GM23338 (cell line): Measurements from ENCODE around the gene CDH12. TPM values are rescaled to one million over a fixed set of nuclear protein-coding genes. Genes with fewer than 3 reads are reported as not detected.

Source experiments
- ATAC-seq: fragments of 200-7000 bp; cut with Tn5 transposase; 3 replicates; pipeline ENCODE4 v1.9.1; 2020
- DNase-seq: peaks from one replicate; pipeline ENCODE4 v3.0.0-alpha.2; 2015; ENCODE audit warnings: low spot score
- H2AFZ ChIP-seq: fragments of 200-600 bp; sonication (generic); 2 replicates; pipeline ENCODE4 v1.8.0; 2016; ENCODE audit warnings: antibody characterized with exemption, mild to moderate bottlenecking, moderate library complexity
- H3F3A ChIP-seq: fragments of 200-600 bp; sonication (generic); replicated peaks from 2 replicates; pipeline ENCODE4 v1.8.0; 2017; ENCODE audit warnings: antibody characterized with exemption, mixed run types, low read depth
- H3K27ac ChIP-seq: fragments of 200-600 bp; sonication (generic); 2 replicates; pipeline ENCODE4 v1.6.1; 2016; ENCODE audit warnings: low read depth
- H3K27me3 ChIP-seq: fragments of 200-600 bp; sonication (generic); 2 replicates; pipeline ENCODE4 v1.8.0; 2016; ENCODE audit warnings: mild to moderate bottlenecking, mixed run types, moderate library complexity; ENCODE audit not compliant: insufficient read depth
- H3K36me3 ChIP-seq: fragments of 200-600 bp; sonication (generic); 2 replicates; pipeline ENCODE4 v1.8.0; 2016; ENCODE audit warnings: mild to moderate bottlenecking; ENCODE audit not compliant: insufficient read depth
- H3K4me1 ChIP-seq: fragments of 200-600 bp; sonication (generic); 2 replicates; pipeline ENCODE4 v1.8.0; 2016; ENCODE audit warnings: mild to moderate bottlenecking, moderate library complexity; ENCODE audit not compliant: insufficient read depth
- H3K4me2 ChIP-seq: fragments of 200-600 bp; sonication (generic); 2 replicates; pipeline ENCODE4 v1.7.1; 2017; ENCODE audit warnings: mixed run types
- H3K4me3 ChIP-seq: fragments of 200-600 bp; sonication (generic); 2 replicates; pipeline ENCODE4 v1.6.1; 2016; ENCODE audit warnings: mixed run types
- H3K79me2 ChIP-seq: fragments of 200-600 bp; sonication (generic); replicated peaks from 2 replicates; pipeline ENCODE4 v1.8.0; 2017; ENCODE audit warnings: mild to moderate bottlenecking; ENCODE audit not compliant: insufficient read depth
- H3K9me2 ChIP-seq: fragments of 200-600 bp; sonication (generic); 2 replicates; pipeline ENCODE4 v1.8.0; 2017; ENCODE audit not compliant: insufficient read depth
- H4K20me1 ChIP-seq: fragments of 200-600 bp; sonication (generic); replicated peaks from 2 replicates; pipeline ENCODE4 v1.8.0; 2017; ENCODE audit warnings: mild to moderate bottlenecking; ENCODE audit not compliant: insufficient read depth
- H3K27ac Mint-ChIP-seq: 2 replicates; pipeline ENCODE4 v1.8.0; 2020; ENCODE audit warnings: inconsistent platforms, mild to moderate bottlenecking, moderate library complexity, mixed read lengths
- H3K27me3 Mint-ChIP-seq: 3 replicates; pipeline ENCODE4 v1.8.0; 2022; ENCODE audit warnings: low read depth, mild to moderate bottlenecking, moderate library complexity, mixed read lengths, inconsistent platforms; ENCODE audit not compliant: insufficient read depth, poor library complexity
- H3K36me3 Mint-ChIP-seq: 3 replicates; pipeline ENCODE4 v1.8.0; 2021; ENCODE audit warnings: low read depth, mild to moderate bottlenecking, inconsistent platforms, moderate library complexity, mixed read lengths
- H3K4me1 Mint-ChIP-seq: 3 replicates; pipeline ENCODE4 v1.8.0; 2020; ENCODE audit warnings: mild to moderate bottlenecking, inconsistent platforms, mixed read lengths
- H3K4me3 Mint-ChIP-seq: 3 replicates; pipeline ENCODE4 v1.8.0; 2021; ENCODE audit warnings: moderate library complexity, mild to moderate bottlenecking, inconsistent platforms, mixed read lengths
- H3K9me3 Mint-ChIP-seq: 3 replicates; pipeline ENCODE4 v1.8.0; 2020; ENCODE audit warnings: moderate library complexity, mild to moderate bottlenecking, inconsistent platforms, mixed read lengths
- CREB1 ChIP-seq: fragments of 250-450 bp; sonication (Bioruptor Pico); IDR thresholded peaks from 2 replicates; pipeline ENCODE4 v1.5.0; 2020; ENCODE audit warnings: low read depth, mild to moderate bottlenecking, moderate library complexity
- EZH2 ChIP-seq: fragments of 200-600 bp; sonication (generic); IDR thresholded peaks from one replicate; pipeline ENCODE4 v1.8.0; 2017; ENCODE audit warnings: antibody characterized with exemption, mild to moderate bottlenecking, low read depth; ENCODE audit not compliant: unreplicated experiment
- EZH2phosphoT487 ChIP-seq: fragments of 200-600 bp; sonication (generic); IDR thresholded peaks from one replicate; pipeline ENCODE4 v1.8.1; 2018; ENCODE audit warnings: antibody characterized with exemption; ENCODE audit not compliant: unreplicated experiment
- JUNB ChIP-seq: IDR thresholded peaks from one replicate; pipeline ENCODE4 v1.6.1; 2016; ENCODE audit warnings: antibody characterized with exemption; ENCODE audit not compliant: unreplicated experiment
- POLR2AphosphoS5 ChIP-seq: IDR thresholded peaks from 2 replicates; pipeline ENCODE4 v1.6.1; 2016; ENCODE audit warnings: antibody characterized with exemption, low read depth
- STAT1 ChIP-seq: IDR thresholded peaks from one replicate; pipeline ENCODE4 v1.6.1; 2016; ENCODE audit warnings: antibody characterized with exemption; ENCODE audit not compliant: unreplicated experiment
- ZNF114 ChIP-seq: fragments of 250-450 bp; sonication (Bioruptor Pico); IDR thresholded peaks from 2 replicates; pipeline ENCODE4 v1.5.0; 2020; ENCODE audit warnings: mild to moderate bottlenecking, moderate library complexity
- polyA plus RNA-seq: library from polyadenylated mRNA; unstranded; fragments of >200 nt; fragmentation: Nextera tagmentation; extraction: Ambion mirVana; gene quantifications from 2 replicates; pipeline ENCODE4 v1.2.1, GENCODE V29; 2016
- total RNA-seq: library from RNA; depleted of rRNA; stranded (reverse); fragments of >200 nt; shearing (Covaris generic); gene quantifications from 2 replicates; pipeline ENCODE4 v1.2.3, GENCODE V29; 2014
- TF ChIP-seq, protein P1 (sequence below): fragments of 250-450 bp; sonication (Bioruptor Pico); IDR thresholded peaks from 2 replicates; pipeline ENCODE4 v1.5.0; 2020; ENCODE audit warnings: mild to moderate bottlenecking, moderate library complexity
- TF ChIP-seq, protein P2 (sequence below): IDR thresholded peaks from one replicate; pipeline ENCODE4 v1.6.1; 2018; ENCODE audit warnings: antibody characterized with exemption; ENCODE audit not compliant: unreplicated experiment
- TF ChIP-seq, protein P3 (sequence below), 2 experiments: fragments of 200-600 bp in 1 of 2; sonication (generic) in 1 of 2; conservative IDR thresholded peaks; 2 replicates each; pipeline versions ENCODE4 v1.5.1 to v1.6.1; 2016 to 2017; ENCODE audit warnings: antibody characterized with exemption in 2 of 2, low read depth in 2 of 2, mild to moderate bottlenecking in 2 of 2, moderate library complexity in 1 of 2

The CDH12 gene
- total and polyA plus RNA-seq, 2 experiments from 2014 or later: not detected

DNA sequence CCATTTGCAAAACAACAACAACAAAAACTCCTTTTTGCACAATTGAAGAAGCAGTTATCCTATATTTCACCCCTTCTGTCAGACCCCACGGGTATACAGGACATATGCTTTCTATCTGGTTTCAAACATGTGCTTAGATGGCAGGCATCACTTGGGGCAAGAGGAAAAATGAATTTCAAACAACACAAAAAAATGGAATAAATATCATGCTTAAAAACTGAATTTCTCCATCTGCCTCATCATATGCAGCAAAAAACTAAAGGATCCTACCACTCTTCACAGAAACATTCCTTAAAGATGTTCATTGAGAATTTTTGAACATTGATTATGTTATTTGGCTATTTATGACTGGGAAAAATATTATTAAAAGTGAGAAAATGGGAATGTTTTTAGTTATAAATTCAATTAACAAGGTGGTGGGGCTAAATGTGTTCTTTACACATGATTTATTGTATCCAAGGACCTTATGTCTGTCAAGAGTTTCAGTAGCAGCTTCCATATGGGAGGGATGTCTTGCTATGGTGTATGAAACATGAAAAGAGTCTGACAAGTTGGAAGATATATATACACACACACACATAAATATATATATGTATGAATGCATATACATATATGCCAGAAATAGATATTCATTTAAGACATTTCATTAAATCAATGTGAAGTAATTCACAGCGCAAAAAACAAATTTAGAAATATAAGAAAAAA is 358.0 kb downstream of the CDH12 start:
- no peaks in the 10 kb centered on the region for H3K9me3 Mint-ChIP-seq
- Histone ChIP-seq H3K4me2 (no peak overlapping the region), H2AFZ (no peak overlapping the region), H3F3A (no peaks in the 10 kb centered on the region), H3K4me1 (no peaks in the 10 kb centered on the region), H3K36me3 (no peaks in the 10 kb centered on the region), H3K4me3 (no peak overlapping the region), H3K27me3 (no peaks in the 10 kb centered on the region), H3K9me2 (no peaks in the 10 kb centered on the region), H3K79me2 (no peaks in the 10 kb centered on the region), H4K20me1 (no peaks in the 10 kb centered on the region), H3K27ac (no peak overlapping the region)
- DNase-seq (no peak), ATAC-seq (no peak)
- H3K4me3 Mint-ChIP-seq: no peak overlapping the region
- peaks cover 2% of the 10 kb centered on the region for H3K27me3 Mint-ChIP-seq
- H3K36me3 Mint-ChIP-seq: no peaks in the 10 kb centered on the region
- no peak overlapping the region for H3K27ac Mint-ChIP-seq
- TF ChIP-seq CREB1 (CRISPR knock-in tag) (no peak), ZNF114 (CRISPR knock-in tag) (no peak), EZH2 (no peak), STAT1 (no peak), POLR2AphosphoS5 (no peak), EZH2phosphoT487 (no peak), JUNB (no peak)
- TF ChIP-seq, protein P1, sequence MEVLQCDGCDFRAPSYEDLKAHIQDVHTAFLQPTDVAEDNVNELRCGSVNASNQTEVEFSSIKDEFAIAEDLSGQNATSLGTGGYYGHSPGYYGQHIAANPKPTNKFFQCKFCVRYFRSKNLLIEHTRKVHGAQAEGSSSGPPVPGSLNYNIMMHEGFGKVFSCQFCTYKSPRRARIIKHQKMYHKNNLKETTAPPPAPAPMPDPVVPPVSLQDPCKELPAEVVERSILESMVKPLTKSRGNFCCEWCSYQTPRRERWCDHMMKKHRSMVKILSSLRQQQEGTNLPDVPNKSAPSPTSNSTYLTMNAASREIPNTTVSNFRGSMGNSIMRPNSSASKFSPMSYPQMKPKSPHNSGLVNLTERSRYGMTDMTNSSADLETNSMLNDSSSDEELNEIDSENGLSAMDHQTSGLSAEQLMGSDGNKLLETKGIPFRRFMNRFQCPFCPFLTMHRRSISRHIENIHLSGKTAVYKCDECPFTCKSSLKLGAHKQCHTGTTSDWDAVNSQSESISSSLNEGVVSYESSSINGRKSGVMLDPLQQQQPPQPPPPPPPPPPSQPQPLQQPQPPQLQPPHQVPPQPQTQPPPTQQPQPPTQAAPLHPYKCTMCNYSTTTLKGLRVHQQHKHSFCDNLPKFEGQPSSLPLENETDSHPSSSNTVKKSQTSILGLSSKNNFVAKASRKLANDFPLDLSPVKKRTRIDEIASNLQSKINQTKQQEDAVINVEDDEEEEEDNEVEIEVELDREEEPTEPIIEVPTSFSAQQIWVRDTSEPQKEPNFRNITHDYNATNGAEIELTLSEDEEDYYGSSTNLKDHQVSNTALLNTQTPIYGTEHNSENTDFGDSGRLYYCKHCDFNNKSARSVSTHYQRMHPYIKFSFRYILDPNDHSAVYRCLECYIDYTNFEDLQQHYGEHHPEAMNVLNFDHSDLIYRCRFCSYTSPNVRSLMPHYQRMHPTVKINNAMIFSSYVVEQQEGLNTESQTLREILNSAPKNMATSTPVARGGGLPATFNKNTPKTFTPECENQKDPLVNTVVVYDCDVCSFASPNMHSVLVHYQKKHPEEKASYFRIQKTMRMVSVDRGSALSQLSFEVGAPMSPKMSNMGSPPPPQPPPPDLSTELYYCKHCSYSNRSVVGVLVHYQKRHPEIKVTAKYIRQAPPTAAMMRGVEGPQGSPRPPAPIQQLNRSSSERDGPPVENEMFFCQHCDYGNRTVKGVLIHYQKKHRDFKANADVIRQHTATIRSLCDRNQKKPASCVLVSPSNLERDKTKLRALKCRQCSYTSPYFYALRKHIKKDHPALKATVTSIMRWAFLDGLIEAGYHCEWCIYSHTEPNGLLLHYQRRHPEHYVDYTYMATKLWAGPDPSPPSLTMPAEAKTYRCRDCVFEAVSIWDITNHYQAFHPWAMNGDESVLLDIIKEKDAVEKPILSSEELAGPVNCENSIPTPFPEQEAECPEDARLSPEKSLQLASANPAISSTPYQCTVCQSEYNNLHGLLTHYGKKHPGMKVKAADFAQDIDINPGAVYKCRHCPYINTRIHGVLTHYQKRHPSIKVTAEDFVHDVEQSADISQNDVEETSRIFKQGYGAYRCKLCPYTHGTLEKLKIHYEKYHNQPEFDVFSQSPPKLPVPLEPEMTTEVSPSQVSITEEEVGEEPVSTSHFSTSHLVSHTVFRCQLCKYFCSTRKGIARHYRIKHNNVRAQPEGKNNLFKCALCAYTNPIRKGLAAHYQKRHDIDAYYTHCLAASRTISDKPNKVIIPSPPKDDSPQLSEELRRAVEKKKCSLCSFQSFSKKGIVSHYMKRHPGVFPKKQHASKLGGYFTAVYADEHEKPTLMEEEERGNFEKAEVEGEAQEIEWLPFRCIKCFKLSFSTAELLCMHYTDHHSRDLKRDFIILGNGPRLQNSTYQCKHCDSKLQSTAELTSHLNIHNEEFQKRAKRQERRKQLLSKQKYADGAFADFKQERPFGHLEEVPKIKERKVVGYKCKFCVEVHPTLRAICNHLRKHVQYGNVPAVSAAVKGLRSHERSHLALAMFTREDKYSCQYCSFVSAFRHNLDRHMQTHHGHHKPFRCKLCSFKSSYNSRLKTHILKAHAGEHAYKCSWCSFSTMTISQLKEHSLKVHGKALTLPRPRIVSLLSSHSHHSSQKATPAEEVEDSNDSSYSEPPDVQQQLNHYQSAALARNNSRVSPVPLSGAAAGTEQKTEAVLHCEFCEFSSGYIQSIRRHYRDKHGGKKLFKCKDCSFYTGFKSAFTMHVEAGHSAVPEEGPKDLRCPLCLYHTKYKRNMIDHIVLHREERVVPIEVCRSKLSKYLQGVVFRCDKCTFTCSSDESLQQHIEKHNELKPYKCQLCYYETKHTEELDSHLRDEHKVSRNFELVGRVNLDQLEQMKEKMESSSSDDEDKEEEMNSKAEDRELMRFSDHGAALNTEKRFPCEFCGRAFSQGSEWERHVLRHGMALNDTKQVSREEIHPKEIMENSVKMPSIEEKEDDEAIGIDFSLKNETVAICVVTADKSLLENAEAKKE (CRISPR knock-in tag): no peak
- TF ChIP-seq, protein P2, sequence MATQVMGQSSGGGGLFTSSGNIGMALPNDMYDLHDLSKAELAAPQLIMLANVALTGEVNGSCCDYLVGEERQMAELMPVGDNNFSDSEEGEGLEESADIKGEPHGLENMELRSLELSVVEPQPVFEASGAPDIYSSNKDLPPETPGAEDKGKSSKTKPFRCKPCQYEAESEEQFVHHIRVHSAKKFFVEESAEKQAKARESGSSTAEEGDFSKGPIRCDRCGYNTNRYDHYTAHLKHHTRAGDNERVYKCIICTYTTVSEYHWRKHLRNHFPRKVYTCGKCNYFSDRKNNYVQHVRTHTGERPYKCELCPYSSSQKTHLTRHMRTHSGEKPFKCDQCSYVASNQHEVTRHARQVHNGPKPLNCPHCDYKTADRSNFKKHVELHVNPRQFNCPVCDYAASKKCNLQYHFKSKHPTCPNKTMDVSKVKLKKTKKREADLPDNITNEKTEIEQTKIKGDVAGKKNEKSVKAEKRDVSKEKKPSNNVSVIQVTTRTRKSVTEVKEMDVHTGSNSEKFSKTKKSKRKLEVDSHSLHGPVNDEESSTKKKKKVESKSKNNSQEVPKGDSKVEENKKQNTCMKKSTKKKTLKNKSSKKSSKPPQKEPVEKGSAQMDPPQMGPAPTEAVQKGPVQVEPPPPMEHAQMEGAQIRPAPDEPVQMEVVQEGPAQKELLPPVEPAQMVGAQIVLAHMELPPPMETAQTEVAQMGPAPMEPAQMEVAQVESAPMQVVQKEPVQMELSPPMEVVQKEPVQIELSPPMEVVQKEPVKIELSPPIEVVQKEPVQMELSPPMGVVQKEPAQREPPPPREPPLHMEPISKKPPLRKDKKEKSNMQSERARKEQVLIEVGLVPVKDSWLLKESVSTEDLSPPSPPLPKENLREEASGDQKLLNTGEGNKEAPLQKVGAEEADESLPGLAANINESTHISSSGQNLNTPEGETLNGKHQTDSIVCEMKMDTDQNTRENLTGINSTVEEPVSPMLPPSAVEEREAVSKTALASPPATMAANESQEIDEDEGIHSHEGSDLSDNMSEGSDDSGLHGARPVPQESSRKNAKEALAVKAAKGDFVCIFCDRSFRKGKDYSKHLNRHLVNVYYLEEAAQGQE: no peak
- TF ChIP-seq, protein P3, sequence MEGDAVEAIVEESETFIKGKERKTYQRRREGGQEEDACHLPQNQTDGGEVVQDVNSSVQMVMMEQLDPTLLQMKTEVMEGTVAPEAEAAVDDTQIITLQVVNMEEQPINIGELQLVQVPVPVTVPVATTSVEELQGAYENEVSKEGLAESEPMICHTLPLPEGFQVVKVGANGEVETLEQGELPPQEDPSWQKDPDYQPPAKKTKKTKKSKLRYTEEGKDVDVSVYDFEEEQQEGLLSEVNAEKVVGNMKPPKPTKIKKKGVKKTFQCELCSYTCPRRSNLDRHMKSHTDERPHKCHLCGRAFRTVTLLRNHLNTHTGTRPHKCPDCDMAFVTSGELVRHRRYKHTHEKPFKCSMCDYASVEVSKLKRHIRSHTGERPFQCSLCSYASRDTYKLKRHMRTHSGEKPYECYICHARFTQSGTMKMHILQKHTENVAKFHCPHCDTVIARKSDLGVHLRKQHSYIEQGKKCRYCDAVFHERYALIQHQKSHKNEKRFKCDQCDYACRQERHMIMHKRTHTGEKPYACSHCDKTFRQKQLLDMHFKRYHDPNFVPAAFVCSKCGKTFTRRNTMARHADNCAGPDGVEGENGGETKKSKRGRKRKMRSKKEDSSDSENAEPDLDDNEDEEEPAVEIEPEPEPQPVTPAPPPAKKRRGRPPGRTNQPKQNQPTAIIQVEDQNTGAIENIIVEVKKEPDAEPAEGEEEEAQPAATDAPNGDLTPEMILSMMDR (conservative IDR thresholded peaks at IDR 0.05; ENCODE audit: low read depth in 2 of 2): no peak
- peaks cover 3% of the 10 kb centered on the region; the same call in 2 of the 3 replicates for H3K4me1 Mint-ChIP-seq
